Right ventricle myocardium inferior (tissue), 1 donor: ENCODE data around the gene PPP1CB. TPM values are rescaled to one million over a fixed set of nuclear protein-coding genes. Genes with fewer than 3 reads are reported as not detected.

Source experiments
- ATAC-seq: fragments of 200-7000 bp; cut with Tn5 transposase; one replicate; pipeline ENCODE4 v1.9.1; 2020; ENCODE audit warnings: mild to moderate bottlenecking, moderate library complexity
- DNase-seq: peaks from one replicate; pipeline ENCODE4 v3.0.0; 2021; ENCODE audit errors: missing footprints
- intact Hi-C: fragments of 100-400 bp; cut with DNase I; formaldehyde crosslinking; loops from one replicate; pipeline ENCODE4 v1.11.0; 2022
- long read RNA-seq: library from polyadenylated mRNA; unstranded; transcript quantifications from one replicate; pipeline ENCODE4 v2.0.0, GENCODE V29; 2021
- total RNA-seq: library from RNA; stranded (reverse); fragmentation: NEBNext Ultra II Directional; extraction: Animal tissue kit (Norgen Biotek cat#: 25700); gene quantifications from one replicate; pipeline ENCODE4 v1.2.1, GENCODE V29; 2021
- donor health status: DM: no; HTN: yes; CAD: no; lungs with severe emphysema.

PPP1CB gene
- total RNA-seq, result 397 TPM
- long read RNA-seq, full-length matches to known transcripts, result 234 of 244 reads
- long read RNA-seq, partial matches to known transcripts, result 4 of 244 reads
- long read RNA-seq, other reads (novel, unspliced or antisense), result 6 of 244 reads

DNA sequence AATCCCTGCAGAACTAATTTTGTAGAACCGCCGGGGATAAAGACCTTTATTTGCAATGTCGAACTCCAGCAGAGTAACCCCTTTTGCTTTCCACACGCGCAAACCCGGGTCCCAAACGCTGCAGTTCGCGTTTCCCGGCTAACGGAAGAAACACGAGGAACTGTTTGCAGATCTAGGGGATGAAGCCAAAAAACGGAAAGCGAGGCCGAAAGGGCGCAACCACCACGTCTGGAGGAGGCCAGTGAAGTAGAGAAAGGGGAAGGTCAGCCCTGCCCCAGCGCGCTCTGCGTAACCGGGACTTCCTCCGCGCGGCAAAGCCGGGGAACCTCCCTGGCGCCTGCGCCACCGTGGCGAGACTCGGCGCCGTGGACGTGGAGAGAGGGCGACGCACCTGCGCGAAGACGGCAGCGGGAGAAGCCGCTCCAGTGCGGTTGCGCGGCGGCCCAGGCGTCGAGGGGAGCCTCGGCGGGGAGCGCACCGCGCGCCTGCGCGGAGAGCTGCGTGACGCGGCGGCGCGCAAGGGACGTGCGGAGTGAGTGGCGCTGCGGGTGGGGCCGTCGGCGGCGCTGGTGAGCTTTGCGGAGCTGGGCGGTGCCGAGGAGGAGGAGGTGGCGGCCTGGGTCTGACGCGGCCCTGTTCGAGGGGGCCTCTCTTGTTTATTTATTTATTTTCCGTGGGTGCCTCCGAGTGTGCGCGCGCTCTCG is at the start of gene PPP1CB:
TSS of gene PPP1CB (plus strand) at position 579 of the 704 bp plus-strand sequence. CDS start 295 bp downstream, outside the sequence.
- ATAC-seq, result peak; percentile 96
- intact Hi-C loops, result loop anchor here (2.0 to 5.0 kb wide), 3 partner anchors 69 to 124 kb away; no protein-coding TSS in a partner anchor
- DNase-seq, result peak; percentile 98

DNA sequence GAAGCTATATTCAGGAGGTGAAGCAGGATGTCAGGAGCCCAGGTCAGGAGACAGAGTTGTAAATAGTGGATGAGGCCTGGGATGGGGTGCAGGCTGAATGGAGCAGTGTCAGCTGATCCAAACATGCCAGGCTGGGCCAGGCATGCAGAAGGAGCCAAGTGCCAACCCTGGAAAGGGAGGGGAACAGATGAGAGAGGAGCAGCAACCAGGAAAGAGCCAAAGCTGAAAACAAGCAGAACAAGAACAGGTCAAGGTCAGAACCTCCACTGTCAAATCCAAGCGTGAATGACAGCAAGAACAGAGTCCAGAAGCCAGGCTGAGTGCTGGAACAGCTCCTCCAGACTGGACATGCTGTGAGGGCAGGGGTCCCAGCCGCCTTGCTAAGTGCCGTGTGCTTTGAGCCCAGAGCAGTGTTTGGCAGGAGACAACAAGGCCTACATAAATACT is 49.2 kb upstream of the PPP1CB start:
- no peak for DNase-seq

DNA sequence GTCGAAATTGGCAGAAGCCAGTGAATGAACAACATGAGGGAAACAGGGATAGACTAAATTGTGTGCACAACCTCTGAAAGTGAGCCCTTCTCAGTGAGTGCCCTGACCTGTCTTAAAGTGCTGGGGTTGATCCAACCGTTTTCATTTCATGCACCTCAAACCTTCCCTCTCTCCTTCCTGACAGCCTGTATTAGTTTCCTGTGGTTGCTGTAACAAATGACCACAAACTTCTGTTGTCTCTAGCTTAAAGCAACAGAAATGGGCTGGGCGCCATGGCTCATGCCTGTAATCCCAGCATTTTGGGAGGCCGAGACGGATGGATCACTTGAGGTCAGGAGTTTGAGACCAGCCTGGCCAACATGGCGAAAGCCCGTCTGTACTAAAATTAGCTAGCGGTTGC is 48.8 kb upstream of the PPP1CB start:
- DNase-seq, result no peak
- ATAC-seq, result no peak
- intact Hi-C loops, result loop anchor here (5.0 kb wide), 1 partner anchor 96 kb away; no protein-coding TSS in a partner anchor

More for the DNA sequence above, 49.2 kb upstream of the PPP1CB start:
- intact Hi-C loops, result loop anchor here (5.0 kb wide), 1 partner anchor 95 kb away; no protein-coding TSS in a partner anchor
- ATAC-seq, result peak; percentile 98

DNA sequence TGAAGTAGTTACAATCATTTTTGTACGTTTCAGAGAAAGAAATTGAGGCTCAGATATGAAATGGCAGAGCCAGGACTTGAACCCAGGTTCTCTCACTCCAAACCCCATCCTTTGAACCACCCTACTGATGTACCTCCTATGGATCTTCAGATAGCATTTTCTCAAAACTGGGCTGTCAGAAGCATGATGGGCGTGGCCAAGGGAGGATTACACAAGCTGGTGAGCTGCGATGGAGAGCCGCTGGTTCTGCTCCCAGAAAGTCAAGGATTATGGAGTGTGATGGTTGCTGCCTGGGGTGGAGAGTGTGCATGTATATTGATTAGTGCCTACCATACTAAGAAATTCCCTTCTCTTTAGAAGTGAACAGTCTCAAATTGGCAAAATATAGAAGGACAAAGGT is 47.0 kb upstream of the PPP1CB start:
- intact Hi-C loops, result loop anchor here (5.0 kb wide), 1 partner anchor 97 kb away; no protein-coding TSS in a partner anchor
- DNase-seq (no peak), ATAC-seq (no peak)

DNA sequence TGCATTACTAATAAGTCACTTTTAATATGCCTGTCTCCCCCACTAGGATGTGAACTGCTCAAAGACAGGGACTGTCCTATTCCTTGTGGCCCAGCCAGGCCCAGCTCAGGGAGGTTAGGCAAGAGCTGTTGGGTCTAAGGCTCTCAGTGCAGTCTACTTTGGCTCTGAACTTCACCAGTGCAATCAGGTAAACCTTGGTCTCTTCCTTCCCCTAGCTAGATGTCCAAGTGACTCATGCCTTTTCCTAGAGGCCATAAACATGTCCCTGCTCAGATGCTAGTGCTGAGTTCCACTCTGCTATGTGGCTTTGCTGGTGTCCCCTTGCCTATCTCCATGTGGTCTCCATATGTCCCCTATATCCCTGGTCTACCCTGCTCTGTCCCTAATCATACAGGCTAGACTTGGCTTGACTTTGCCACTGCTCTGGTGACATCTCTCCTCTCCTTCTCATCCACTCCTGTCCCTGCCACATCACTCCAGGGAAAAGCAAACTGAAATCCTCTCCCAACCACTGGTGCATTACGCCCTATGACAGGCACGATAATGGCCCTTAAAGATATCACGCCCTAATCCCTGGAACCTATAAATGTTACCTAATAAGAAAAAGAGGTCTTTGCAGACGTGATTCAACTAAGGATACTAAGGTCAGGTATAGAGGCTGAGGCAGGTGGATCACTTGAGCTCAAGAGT is 45.7 kb upstream of the PPP1CB start:
- ATAC-seq, result no peak
- no peak for DNase-seq
- intact Hi-C loops, result no loop called here

DNA sequence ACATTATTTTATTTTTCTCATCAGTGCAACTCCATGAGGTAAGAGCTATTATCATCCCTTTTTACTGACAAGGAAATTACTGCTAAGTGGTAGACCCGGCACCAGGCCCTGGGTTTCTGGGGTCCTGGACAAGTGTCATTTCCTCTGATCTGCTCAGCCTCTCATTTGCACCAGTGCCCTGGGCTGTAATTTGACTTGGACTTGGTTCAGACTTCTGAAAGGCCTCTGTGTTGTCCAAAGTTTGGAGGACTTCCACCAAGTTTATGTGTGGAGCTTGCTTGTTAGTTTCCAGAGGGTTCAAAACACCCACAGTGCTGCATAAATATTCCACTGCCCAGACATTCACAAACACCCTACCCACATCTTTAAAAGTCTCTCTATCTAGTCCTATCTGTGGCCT is 44.0 kb upstream of the PPP1CB start:
- no peak for DNase-seq
- ATAC-seq, result no peak
- intact Hi-C loops, result no loop called here

DNA sequence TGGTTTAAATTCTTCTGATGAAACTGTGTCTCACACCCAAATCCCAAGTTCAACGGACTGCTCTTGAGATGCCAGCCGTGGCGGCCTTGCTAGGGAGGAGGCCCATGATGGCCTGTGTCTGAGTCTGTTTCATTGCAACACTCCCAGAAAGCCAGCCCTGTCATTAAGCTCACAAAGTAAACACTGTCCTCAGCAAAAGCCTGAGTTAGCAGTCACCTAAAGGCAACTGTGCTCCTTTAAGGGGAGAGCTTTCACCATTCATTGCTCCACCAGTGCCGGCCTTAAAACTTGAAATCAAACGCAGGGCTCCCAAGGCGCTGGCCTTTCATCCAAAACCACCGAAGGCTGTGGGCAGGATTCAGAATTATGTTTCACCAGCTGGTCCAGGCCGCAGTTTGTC is 42.5 kb upstream of the PPP1CB start:
- intact Hi-C loops, result no loop called here
- no peak for ATAC-seq
- no peak for DNase-seq

DNA sequence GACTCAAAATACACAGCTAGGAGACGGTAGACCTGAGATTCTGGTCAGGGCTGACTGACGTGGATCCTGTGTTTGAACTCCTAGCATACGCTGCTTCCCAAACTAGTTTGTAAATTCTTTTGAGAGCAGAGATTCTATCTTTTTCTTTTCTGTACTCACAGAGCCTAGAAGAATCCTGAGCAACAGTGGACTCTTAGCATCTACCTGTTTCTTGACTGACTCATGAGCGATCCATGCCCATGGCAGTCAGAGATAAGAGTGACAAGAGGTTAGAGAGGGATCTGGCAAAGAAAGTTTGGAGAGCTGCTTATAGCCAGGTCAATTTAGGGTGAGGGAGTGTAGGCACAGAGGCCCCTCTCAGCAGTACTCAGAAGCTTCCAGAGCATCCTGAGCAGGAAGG is 41.1 kb upstream of the PPP1CB start:
- intact Hi-C loops, result no loop called here
- ATAC-seq (no peak), DNase-seq (no peak)

DNA sequence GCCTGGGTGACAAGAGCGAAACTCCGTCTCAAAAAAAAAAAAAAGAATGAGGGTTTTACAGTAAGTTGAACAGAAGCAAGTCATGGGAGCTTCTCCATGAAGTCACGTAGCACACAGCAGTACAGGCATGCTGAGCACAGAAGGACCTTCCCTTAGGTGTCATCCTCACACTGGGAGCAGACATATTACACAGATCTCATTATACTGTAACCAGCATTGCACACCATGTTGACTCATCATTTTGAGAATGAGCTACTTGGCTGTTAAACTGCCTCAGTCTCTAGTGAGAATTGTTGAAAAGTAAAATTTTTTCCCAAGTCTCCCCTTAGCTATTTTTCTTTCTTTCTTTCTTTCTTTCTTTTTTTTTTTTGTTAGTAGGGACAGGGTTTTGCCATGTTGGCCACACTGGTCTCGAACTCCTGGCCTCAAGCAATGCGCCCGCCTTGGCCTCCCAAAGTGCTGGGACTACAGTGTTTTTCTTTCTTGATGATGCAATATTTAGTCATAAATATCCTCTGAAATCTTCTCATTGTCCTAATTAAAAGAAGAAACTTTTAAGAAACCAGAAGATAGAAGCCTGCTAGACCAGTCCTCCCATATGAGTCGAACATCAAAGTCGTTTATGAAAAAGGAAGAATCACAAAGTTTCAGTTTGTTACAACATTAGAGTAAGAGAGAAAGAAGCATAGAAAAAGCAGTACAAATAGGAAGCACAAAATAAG is 37.9 kb upstream of the PPP1CB start:
- DNase-seq (no peak), ATAC-seq (no peak)
- intact Hi-C loops, result no loop called here

DNA sequence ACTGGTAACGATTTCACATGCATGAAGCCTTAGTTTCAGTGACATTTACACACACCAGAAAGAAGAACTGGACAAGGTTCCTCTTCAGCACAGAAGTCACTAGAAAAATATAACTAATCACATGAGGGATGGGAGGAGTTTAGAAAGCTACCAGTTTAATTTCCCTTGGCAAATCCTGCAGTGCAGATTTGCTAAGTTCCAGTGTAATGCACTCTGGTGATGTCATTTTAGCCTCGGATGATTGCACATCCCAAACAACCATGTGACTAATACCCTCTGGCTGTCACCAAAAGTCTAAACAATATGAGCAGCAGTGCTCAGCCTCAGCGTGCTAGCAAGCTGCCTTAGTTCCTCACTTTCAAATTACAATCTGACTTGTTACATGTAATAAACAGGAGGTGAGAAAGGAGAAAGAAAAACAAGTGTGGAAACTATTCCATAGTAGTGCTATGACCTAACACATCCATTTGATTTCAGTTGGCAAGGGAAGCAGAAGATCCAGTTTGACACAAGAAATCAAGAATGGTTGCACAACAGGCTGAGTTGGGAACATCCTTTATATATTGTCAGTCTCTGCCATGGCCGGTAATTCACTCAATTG is 35.3 kb upstream of the PPP1CB start:
- peak; percentile 84 for ATAC-seq
- intact Hi-C loops, result no loop called here
- no peak for DNase-seq

DNA sequence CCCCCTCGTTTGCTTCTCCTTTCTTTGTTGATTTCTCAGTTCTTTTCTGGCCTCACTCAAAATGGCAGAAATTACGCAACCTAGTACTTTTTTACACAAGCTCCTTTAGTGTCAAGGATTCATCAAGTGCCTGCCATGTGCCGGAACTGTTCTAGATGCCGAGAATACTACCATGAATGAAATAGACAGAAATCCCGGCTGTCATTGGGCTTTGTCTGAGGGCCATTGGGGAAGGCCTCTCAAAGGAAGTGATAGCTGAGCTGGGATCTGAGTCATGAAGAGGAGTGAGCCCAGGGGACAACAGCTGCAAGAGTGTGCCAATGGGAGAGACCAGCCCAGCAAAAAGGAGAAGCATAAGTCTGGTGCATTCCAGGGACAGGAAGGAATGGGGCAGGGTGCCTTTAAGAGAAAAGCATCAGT is 34.3 kb upstream of the PPP1CB start:
- peak; percentile 75 for DNase-seq
- ATAC-seq, result peak; percentile 87
- intact Hi-C loops, result no loop called here

DNA sequence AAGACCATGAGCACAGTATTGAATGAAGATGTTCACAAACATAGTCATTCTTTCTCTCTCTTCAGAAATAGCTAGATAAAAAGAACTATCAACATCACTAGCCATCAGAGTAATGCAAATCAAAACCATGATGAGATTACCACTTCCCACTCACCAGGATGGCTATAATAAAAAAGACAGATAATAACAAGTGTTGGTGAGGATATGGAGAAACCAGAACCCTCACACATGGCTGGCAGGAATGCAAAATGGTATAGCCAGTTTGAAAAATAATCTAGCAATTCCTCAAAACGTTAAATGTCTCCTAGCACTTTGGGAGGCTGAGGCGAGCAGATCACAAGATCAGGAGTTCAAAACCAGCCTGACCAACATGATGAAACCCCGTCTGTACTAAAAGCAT is 31.3 kb upstream of the PPP1CB start:
- DNase-seq (no peak), ATAC-seq (no peak)
- intact Hi-C loops, result no loop called here

DNA sequence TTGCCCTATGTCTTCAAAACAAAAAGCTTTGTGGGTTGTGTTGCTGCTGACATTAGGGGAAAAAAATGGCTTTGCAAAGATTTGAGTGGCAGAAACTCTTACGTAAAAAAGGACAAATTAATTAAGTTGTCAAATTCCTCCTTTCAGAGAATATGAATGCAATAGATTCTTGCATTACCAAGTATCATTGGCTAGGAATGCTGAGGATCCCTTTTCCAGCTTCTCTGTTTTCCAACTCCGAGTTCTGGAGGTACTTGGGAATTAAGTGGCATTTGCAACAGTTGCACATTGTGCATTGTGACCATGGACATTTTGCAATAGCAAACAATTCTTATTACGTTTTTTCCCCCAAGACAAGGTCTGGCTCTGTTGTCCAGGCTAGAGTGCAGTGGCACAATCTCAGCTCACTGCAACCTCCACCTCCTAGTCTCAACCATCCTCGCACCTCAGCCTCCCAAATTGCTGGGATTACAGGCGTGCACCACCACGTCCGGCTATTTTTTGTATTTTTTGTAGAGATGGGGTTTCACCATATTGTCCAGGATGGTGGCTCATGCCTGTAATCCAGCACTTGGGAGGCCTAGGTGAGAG is 29.9 kb upstream of the PPP1CB start:
- intact Hi-C loops, result no loop called here

DNA sequence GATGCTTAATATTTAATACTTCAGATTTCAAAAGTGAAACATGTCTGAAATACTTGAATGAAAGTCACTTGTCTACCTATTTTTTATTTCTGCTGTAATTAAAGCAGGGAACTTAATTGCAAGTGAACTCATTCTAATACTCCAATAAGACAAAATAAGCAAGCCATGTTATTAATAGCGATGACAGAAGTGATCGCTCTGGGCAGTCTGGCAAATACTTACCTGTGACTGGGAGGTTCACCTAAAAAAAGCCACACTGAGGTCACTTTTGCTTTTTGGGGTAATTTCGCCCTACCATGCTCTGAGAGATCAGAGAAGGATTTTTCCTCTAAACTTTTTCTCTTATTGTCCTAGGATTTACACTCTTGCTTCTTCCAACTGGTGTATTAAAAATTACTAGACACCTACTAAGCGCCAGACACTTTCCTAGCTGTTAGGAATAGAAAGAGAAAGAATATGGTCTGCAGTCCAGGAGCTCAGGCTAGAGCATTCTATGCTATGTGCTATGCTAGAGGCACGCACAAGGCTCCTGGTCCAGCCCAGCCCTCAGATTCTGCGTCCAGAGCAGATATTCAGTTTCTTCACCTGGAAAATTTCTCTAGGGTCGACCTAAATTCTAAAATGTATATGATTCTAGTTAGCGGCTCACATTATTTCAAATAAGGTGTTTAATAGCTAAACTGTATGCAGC is 26.5 kb upstream of the PPP1CB start:
- DNase-seq (no peak), ATAC-seq (peak; percentile 37)
- intact Hi-C loops, result no loop called here

More for the DNA sequence above, 29.9 kb upstream of the PPP1CB start:
- DNase-seq (no peak), ATAC-seq (no peak)

DNA sequence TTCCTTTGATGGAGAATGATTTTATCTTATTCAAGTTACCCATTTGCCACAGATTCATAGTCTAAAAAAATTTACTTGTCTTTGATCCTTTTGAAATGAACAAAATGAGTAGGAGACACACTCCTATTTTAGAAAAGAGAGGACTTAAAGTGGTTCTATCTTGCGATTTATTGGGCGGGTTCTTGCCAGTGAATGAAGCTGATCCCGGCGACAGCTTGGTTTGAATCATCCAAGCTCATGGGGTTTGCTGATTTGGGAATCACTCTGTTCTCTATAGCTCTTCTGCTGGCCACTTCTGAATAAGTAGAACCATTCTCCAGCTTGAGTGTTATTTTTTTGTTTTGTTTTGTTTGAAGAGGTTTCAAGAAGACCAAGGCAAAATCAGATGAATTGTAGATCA is 25.5 kb upstream of the PPP1CB start:
- ATAC-seq, result no peak
- intact Hi-C loops, result no loop called here
- no peak for DNase-seq

DNA sequence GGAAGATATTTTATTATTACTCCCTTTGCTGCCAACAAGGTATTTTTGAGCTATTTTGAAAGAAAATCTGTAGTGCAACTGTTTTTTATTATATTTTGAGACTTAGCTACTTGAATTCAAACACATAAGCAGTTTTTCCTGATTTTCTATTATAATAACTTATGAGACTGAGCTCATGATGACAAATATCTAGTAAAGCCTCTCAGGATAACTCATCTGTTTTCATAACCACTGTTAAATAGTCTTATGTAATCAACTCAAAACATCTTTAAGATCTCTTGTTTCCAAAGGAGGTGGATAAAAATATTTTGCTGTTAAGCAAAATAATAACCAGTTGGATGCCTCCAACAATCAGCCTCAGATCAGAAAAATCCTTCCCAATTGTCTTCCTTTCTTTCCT is 21.9 kb upstream of the PPP1CB start:
- no peak for ATAC-seq
- intact Hi-C loops, result no loop called here
- no peak for DNase-seq

DNA sequence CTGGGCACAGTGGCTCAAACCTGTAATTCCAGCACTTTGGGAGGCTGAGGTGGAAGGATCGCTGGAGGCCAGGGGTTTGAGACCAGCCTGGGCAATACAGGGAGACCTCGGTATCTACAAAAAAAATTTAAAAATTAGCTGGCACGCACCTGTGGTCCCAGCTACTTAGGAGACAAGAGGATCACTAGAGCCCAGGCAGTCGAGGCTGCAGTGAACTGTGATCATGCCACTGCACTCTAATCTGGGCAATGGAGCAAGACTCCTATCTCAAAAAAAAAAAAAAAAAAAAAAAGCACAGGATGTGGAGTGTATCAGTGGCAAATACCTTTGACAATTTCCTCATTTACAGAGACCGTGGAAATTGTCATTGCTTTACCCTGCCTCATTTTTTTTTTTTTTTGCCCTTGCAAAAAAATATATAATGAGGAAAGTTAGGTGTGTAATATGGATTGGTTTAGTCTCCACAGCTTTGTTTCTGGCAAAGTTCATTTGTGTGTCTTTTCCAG is 20.9 kb upstream of the PPP1CB start:
- ATAC-seq, result no peak
- DNase-seq, result no peak
- intact Hi-C loops, result no loop called here

DNA sequence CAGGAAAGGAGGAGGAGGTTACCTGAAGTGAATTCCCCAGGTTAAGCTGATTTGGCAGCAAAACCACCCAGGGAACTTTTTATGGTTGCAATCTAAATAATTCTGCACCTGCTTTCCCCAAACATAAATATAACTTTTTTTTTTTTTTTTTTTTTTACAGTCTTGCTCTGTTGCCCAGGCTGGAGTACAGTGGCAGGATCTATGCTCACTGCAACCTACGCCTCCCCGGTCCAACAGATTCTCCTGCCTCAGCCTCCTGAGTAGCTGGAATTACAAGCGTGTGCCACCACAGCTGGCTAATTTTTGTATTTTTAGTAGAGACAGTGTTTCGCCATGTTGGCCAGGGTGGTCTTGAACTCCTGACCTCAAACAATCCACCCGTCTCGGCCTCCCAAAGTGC is 16.1 kb upstream of the PPP1CB start:
- intact Hi-C loops, result no loop called here
- no peak for DNase-seq
- ATAC-seq, result no peak
